GM23338 (cell line): ENCODE data around the gene FYN. TPM values are rescaled to one million over a fixed set of nuclear protein-coding genes. Genes with fewer than 3 reads are reported as not detected.
A peak's percentile ranks its signal among the peaks of the same experiment; 100 is the strongest.

Experiments
- ATAC-seq: fragments of 200-7000 bp; cut with Tn5 transposase; 3 replicates; pipeline ENCODE4 v1.9.1; 2020
- DNase-seq: peaks from one replicate; pipeline ENCODE4 v3.0.0-alpha.2; 2015; ENCODE audit warnings: low spot score
- H2AFZ ChIP-seq: fragments of 200-600 bp; sonication (generic); 2 replicates; pipeline ENCODE4 v1.8.0; 2016; ENCODE audit warnings: antibody characterized with exemption, mild to moderate bottlenecking, moderate library complexity
- H3F3A ChIP-seq: fragments of 200-600 bp; sonication (generic); replicated peaks from 2 replicates; pipeline ENCODE4 v1.8.0; 2017; ENCODE audit warnings: antibody characterized with exemption, mixed run types, low read depth
- H3K27ac ChIP-seq: fragments of 200-600 bp; sonication (generic); 2 replicates; pipeline ENCODE4 v1.6.1; 2016; ENCODE audit warnings: low read depth
- H3K27me3 ChIP-seq: fragments of 200-600 bp; sonication (generic); 2 replicates; pipeline ENCODE4 v1.8.0; 2016; ENCODE audit warnings: mild to moderate bottlenecking, mixed run types, moderate library complexity; ENCODE audit not compliant: insufficient read depth
- H3K36me3 ChIP-seq: fragments of 200-600 bp; sonication (generic); 2 replicates; pipeline ENCODE4 v1.8.0; 2016; ENCODE audit warnings: mild to moderate bottlenecking; ENCODE audit not compliant: insufficient read depth
- H3K4me1 ChIP-seq: fragments of 200-600 bp; sonication (generic); 2 replicates; pipeline ENCODE4 v1.8.0; 2016; ENCODE audit warnings: mild to moderate bottlenecking, moderate library complexity; ENCODE audit not compliant: insufficient read depth
- H3K4me2 ChIP-seq: fragments of 200-600 bp; sonication (generic); 2 replicates; pipeline ENCODE4 v1.7.1; 2017; ENCODE audit warnings: mixed run types
- H3K4me3 ChIP-seq: fragments of 200-600 bp; sonication (generic); 2 replicates; pipeline ENCODE4 v1.6.1; 2016; ENCODE audit warnings: mixed run types
- H3K79me2 ChIP-seq: fragments of 200-600 bp; sonication (generic); replicated peaks from 2 replicates; pipeline ENCODE4 v1.8.0; 2017; ENCODE audit warnings: mild to moderate bottlenecking; ENCODE audit not compliant: insufficient read depth
- H3K9me2 ChIP-seq: fragments of 200-600 bp; sonication (generic); 2 replicates; pipeline ENCODE4 v1.8.0; 2017; ENCODE audit not compliant: insufficient read depth
- H4K20me1 ChIP-seq: fragments of 200-600 bp; sonication (generic); replicated peaks from 2 replicates; pipeline ENCODE4 v1.8.0; 2017; ENCODE audit warnings: mild to moderate bottlenecking; ENCODE audit not compliant: insufficient read depth
- H3K27ac Mint-ChIP-seq: 2 replicates; pipeline ENCODE4 v1.8.0; 2020; ENCODE audit warnings: inconsistent platforms, mild to moderate bottlenecking, moderate library complexity, mixed read lengths
- H3K27me3 Mint-ChIP-seq: 3 replicates; pipeline ENCODE4 v1.8.0; 2022; ENCODE audit warnings: low read depth, mild to moderate bottlenecking, moderate library complexity, mixed read lengths, inconsistent platforms; ENCODE audit not compliant: insufficient read depth, poor library complexity
- H3K36me3 Mint-ChIP-seq: 3 replicates; pipeline ENCODE4 v1.8.0; 2021; ENCODE audit warnings: low read depth, mild to moderate bottlenecking, inconsistent platforms, moderate library complexity, mixed read lengths
- H3K4me1 Mint-ChIP-seq: 3 replicates; pipeline ENCODE4 v1.8.0; 2020; ENCODE audit warnings: mild to moderate bottlenecking, inconsistent platforms, mixed read lengths
- H3K4me3 Mint-ChIP-seq: 3 replicates; pipeline ENCODE4 v1.8.0; 2021; ENCODE audit warnings: moderate library complexity, mild to moderate bottlenecking, inconsistent platforms, mixed read lengths
- H3K9me3 Mint-ChIP-seq: 3 replicates; pipeline ENCODE4 v1.8.0; 2020; ENCODE audit warnings: moderate library complexity, mild to moderate bottlenecking, inconsistent platforms, mixed read lengths
- EZH2phosphoT487 ChIP-seq: fragments of 200-600 bp; sonication (generic); IDR thresholded peaks from one replicate; pipeline ENCODE4 v1.8.1; 2018; ENCODE audit warnings: antibody characterized with exemption; ENCODE audit not compliant: unreplicated experiment
- JUNB ChIP-seq: IDR thresholded peaks from one replicate; pipeline ENCODE4 v1.6.1; 2016; ENCODE audit warnings: antibody characterized with exemption; ENCODE audit not compliant: unreplicated experiment
- REST ChIP-seq: IDR thresholded peaks from one replicate; pipeline ENCODE4 v1.6.1; 2018; ENCODE audit warnings: antibody characterized with exemption; ENCODE audit not compliant: unreplicated experiment
- ZNF114 ChIP-seq: fragments of 250-450 bp; sonication (Bioruptor Pico); IDR thresholded peaks from 2 replicates; pipeline ENCODE4 v1.5.0; 2020; ENCODE audit warnings: mild to moderate bottlenecking, moderate library complexity
- ZNF331 ChIP-seq: fragments of 250-450 bp; sonication (Bioruptor Pico); IDR thresholded peaks from 2 replicates; pipeline ENCODE4 v1.5.0; 2020; ENCODE audit warnings: low read depth, mild to moderate bottlenecking, moderate library complexity
- ZNF462 ChIP-seq: fragments of 250-450 bp; sonication (Bioruptor Pico); IDR thresholded peaks from 2 replicates; pipeline ENCODE4 v1.5.0; 2020; ENCODE audit warnings: mild to moderate bottlenecking, moderate library complexity
- polyA plus RNA-seq: library from polyadenylated mRNA; unstranded; fragments of >200 nt; fragmentation: Nextera tagmentation; extraction: Ambion mirVana; gene quantifications from 2 replicates; pipeline ENCODE4 v1.2.1, GENCODE V29; 2016
- total RNA-seq: library from RNA; depleted of rRNA; stranded (reverse); fragments of >200 nt; shearing (Covaris generic); gene quantifications from 2 replicates; pipeline ENCODE4 v1.2.3, GENCODE V29; 2014
- TF ChIP-seq, protein P1 (sequence below): IDR thresholded peaks from 2 replicates; pipeline ENCODE4 v1.6.1; 2016; ENCODE audit warnings: antibody characterized with exemption

FYN gene
- total and polyA plus RNA-seq, 2 experiments from 2014 or later = 46.8 to 143 TPM

DNA sequence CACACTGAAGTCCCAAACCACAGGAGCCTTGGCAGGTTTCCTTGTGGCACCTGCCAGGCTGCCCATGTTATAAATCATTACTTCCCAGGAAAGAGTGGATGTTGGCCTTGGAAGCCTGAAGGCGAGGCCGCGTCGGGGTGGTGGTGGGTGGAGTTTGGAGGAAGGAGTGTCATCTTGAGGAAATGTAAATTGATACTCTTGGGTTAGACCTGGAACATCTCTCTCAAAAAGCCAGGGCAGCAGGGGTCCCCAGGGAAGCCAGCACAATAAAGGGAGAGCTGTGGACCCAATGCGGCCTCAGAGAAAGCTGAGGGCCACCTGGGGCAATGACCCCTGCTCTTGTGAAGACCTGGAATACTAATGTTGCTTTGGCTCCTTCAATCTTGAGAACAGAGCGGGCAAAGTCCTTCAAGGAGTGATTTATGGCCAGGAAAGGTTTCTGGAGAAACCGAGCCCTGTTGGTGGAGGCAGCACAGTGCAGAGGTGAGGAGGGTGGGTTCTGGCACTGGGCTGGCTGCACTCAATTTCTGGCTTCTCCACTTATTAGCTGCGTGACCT is 241.3 kb downstream of the FYN start:
- no peaks in the 10 kb centered on the region for H3K36me3 ChIP-seq
- no peaks in the 10 kb centered on the region for H3K9me3 Mint-ChIP-seq
- peak overlapping the region; percentile 4; the same call in 1 of the 2 replicates for H2AFZ ChIP-seq
- H3K4me1 ChIP-seq = peaks cover 13% of the 10 kb centered on the region; the same call in 1 of the 2 replicates
- no peaks in the 10 kb centered on the region for H3K27me3 ChIP-seq
- no peak overlapping the region for H3K4me3 ChIP-seq
- no peak overlapping the region for H3K4me2 ChIP-seq
- H3K4me3 Mint-ChIP-seq = peak overlapping the region; percentile 11; the same call in 1 of the 3 replicates
- no peaks in the 10 kb centered on the region for H3K36me3 Mint-ChIP-seq
- H3K4me1 Mint-ChIP-seq = peaks cover 21% of the 10 kb centered on the region
- no peaks in the 10 kb centered on the region for H3F3A ChIP-seq
- no peak for TF ChIP-seq ZNF114 (CRISPR knock-in tag)
- no peak for TF ChIP-seq JUNB
- no peak for TF ChIP-seq EZH2phosphoT487
- TF ChIP-seq ZNF331 (CRISPR knock-in tag) = no peak
- TF ChIP-seq ZNF462 = no peak
- TF ChIP-seq, protein P1, sequence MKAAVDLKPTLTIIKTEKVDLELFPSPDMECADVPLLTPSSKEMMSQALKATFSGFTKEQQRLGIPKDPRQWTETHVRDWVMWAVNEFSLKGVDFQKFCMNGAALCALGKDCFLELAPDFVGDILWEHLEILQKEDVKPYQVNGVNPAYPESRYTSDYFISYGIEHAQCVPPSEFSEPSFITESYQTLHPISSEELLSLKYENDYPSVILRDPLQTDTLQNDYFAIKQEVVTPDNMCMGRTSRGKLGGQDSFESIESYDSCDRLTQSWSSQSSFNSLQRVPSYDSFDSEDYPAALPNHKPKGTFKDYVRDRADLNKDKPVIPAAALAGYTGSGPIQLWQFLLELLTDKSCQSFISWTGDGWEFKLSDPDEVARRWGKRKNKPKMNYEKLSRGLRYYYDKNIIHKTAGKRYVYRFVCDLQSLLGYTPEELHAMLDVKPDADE = no peak
- TF ChIP-seq REST = no peak
- ATAC-seq = peak; percentile 96
- H3K79me2 ChIP-seq = no peaks in the 10 kb centered on the region
- H3K27me3 Mint-ChIP-seq = peaks cover 7% of the 10 kb centered on the region
- H3K27ac ChIP-seq = no peak overlapping the region
- H3K9me2 ChIP-seq = no peaks in the 10 kb centered on the region
- H3K27ac Mint-ChIP-seq = no peak overlapping the region
- peak; percentile 65 for DNase-seq
- no peaks in the 10 kb centered on the region for H4K20me1 ChIP-seq
